ENCODE results near the gene TAP1. TPM values are rescaled to one million over a fixed set of nuclear protein-coding genes. Genes with fewer than 3 reads are reported as not detected.
"Not testable (repeated sequence)": the region's sequence is repeated elsewhere in the genome, so short reads cannot be mapped to it uniquely, and the experiment has no call there.

The TAP1 gene
- total RNA-seq, 1 donor = 122 TPM

DNA sequence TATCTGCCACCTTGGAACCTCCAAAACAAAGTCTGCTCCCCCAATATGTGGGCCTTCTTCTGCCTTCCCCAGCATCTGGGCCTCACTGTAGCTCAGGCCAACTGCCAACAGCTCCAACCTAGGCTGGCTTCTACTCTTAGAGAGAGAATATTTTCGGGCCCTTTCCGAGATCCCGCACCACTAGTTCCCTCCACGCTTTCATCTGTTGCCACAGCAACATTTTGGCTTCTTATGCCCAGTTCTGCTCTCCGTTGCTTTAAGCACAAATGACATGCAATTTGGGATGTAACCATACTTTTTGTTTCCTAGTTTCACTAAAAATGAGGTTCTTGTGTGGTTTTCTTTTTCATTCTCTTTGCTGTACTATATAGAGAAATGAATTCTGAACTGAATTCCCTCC lies 34.1 kb upstream of the TAP1 start:
- TF ChIP-seq, protein P1, sequence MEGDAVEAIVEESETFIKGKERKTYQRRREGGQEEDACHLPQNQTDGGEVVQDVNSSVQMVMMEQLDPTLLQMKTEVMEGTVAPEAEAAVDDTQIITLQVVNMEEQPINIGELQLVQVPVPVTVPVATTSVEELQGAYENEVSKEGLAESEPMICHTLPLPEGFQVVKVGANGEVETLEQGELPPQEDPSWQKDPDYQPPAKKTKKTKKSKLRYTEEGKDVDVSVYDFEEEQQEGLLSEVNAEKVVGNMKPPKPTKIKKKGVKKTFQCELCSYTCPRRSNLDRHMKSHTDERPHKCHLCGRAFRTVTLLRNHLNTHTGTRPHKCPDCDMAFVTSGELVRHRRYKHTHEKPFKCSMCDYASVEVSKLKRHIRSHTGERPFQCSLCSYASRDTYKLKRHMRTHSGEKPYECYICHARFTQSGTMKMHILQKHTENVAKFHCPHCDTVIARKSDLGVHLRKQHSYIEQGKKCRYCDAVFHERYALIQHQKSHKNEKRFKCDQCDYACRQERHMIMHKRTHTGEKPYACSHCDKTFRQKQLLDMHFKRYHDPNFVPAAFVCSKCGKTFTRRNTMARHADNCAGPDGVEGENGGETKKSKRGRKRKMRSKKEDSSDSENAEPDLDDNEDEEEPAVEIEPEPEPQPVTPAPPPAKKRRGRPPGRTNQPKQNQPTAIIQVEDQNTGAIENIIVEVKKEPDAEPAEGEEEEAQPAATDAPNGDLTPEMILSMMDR (IDR thresholded peaks at IDR 0.05; ENCODE audit: insufficient read depth, low read depth, low read length) = no peak
- no peak for DNase-seq (ENCODE audit: low read depth)
- H3K4me3 ChIP-seq (ENCODE audit: low read depth, low read length) = no peak overlapping the region

DNA sequence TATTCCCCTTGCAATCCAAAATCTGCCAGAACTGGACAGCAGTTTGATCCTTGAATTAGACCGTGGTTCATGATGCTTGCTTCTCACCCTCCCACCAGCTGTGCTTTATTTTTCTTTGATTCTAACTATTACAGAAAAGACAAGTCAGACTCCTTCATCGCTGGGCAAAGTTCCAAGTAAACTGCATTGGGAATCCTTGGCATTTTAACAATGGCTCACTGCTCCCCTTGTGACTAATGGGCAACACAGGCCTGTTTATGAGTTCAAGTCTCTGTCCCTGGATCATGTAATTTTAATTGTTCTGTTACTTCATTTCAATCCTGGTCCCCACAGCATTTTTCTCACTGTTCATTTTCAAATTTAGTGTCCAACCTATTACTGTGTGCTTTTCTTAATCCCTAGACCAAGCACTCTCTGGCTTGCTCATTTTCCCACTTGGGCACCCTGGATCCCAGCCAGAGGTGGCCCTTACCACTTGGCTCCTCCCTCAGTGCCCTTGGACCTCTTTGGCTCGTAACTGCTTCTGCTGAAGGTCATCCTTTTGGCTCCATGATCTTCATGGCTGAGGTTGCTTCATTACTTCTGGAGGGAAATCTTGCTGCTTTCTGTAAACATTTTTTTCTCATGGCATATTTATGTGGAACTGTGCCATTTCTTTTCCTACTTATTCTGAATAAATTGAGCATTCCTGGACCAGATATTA lies 33.3 kb upstream of the TAP1 start:
- TF ChIP-seq, protein P1 (IDR thresholded peaks at IDR 0.05; ENCODE audit: insufficient read depth, low read depth, low read length) = no peak
- peak; percentile 65 for DNase-seq (ENCODE audit: low read depth)
- no peak overlapping the region for H3K4me3 ChIP-seq (ENCODE audit: low read depth, low read length)

DNA sequence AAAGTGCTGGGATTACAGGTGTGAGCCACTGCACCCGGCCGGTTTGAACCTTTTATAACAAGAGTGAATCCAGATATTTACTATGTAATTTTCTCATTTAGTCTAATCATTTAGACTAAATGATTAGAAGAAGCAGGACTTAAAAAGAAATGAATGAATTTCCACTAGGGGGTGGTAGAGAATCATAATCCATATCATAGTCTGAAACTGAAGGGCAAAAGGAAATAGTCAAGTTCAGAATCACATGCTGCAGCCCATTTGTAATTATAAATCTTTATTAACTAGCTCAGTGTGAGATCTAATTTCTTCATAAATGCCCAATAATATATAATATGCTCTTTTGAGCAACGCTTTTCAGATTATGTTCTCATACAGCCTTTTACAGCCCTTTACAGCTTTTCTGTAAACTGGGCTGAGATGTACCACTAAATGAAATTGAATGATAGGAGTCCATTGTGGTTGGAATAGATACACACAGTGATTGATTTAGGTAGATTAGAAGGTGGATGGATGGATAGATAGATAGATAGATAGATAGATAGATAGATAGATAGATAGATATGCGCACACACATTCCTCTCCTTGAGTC lies 32.3 kb upstream of the TAP1 start:
- peak; percentile 86 for DNase-seq (ENCODE audit: low read depth)
- no peak overlapping the region for H3K4me3 ChIP-seq (ENCODE audit: low read depth, low read length)
- TF ChIP-seq, protein P1 (IDR thresholded peaks at IDR 0.05; ENCODE audit: insufficient read depth, low read depth, low read length) = peak; percentile 55

DNA sequence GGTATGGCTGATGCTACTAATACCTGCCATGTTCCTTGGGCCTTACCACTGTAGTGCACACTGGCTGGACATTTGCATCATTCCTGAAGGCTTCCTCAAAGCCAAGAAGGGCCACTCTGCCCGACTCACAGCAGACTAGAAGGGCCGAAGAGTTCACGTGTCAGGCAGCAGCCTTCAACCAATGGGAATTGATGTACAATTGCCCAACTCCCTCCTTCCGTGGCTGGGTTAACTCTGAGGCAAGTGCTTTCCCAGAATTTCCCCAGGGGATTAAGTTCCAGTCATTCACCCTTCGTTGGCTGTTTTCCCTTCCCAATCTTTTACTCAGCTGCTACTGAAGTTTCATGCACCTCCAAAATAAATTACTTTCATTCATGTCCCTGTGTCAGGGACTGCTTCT lies 30.3 kb upstream of the TAP1 start:
- TF ChIP-seq, protein P1 (IDR thresholded peaks at IDR 0.05; ENCODE audit: insufficient read depth, low read depth, low read length) = no peak
- DNase-seq (ENCODE audit: low read depth) = peak; percentile 76
- H3K4me3 ChIP-seq (ENCODE audit: low read depth, low read length) = no peak overlapping the region

DNA sequence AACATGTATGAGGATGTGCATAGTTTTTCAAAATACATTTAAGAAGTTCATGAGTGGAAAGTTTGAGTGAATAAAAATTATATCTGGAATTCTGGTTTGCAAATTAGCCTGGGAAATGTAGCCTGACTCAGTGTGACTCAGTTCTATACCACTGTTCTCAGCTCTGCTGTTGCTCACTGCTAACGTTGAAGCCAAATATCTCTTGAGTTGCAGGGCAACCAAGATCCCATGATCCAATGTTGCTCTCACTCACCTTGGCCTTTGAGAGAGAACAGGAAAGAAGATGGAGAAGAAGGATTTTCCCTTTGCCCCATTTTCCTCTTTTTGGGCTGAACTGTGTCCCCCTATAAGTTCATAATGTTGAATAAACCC lies 29.4 kb upstream of the TAP1 start:
- TF ChIP-seq, protein P1 (IDR thresholded peaks at IDR 0.05; ENCODE audit: insufficient read depth, low read depth, low read length) = no peak
- H3K4me3 ChIP-seq (ENCODE audit: low read depth, low read length) = no peak overlapping the region
- no peak for DNase-seq (ENCODE audit: low read depth)

DNA sequence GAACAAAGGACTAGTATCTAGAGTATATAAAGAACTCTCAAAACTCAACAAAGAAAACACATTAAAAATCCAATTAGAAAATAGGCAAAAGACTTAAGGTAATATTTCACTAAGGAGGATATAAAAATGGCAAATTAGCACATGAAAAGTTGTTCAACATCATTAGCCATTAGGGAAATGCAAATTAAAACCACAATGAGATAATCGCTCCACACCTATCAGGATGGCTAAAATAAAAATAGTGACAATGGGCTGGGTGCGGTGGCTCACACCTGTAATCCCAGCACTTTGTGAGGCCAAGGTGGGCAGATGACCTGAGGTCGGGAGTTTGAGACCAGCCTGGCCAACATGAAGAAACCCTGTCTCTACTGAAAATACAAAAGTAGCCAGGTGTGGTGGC lies 27.5 kb upstream of the TAP1 start:
- H3K4me3 ChIP-seq (ENCODE audit: low read depth, low read length); DNase-seq (ENCODE audit: low read depth): not testable (repeated sequence)

DNA sequence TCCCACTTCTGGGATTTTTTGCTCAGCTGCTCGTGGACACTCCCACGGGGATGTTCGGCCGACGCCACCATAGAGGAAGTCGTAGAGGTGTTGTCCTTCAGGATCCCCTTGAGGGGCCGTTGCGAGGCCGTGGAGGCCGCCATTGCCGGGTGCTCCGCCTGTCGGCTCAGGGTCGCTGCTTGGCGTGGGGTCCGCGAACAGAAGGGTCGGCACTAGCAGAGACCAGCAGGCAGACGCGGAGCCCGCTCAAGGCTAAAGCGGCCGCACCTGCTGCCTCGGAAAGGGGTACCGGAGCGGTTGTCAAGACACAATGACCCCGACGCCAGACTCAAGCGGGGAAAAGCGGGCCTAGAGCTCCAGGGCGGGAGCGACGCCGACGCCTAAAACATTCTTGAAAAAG lies 26.2 kb upstream of the TAP1 start:
- TF ChIP-seq, protein P1 (IDR thresholded peaks at IDR 0.05; ENCODE audit: insufficient read depth, low read depth, low read length) = no peak
- no peak overlapping the region for H3K4me3 ChIP-seq (ENCODE audit: low read depth, low read length)
- no peak for DNase-seq (ENCODE audit: low read depth)
